DND-41 (cell line): ENCODE results near the gene SLC37A2.

Source experiments
- CTCF ChIP-seq: IDR thresholded peaks from 2 replicates; pipeline ENCODE4 v1.5.1; 2012; ENCODE audit warnings: borderline replicate concordance, low read length, moderate library complexity, mild to moderate bottlenecking; ENCODE audit not compliant: poor library complexity, severe bottlenecking; ENCODE audit errors: extremely low read depth
- EZH2 ChIP-seq: IDR thresholded peaks from 3 replicates; pipeline ENCODE4 v1.6.1; 2012; ENCODE audit warnings: borderline replicate concordance, low read depth, mild to moderate bottlenecking, moderate library complexity, low read length, inconsistent platforms; ENCODE audit not compliant: severe bottlenecking

- TF ChIP-seq CTCF (no peak), EZH2 (no peak)
These were observed 66.3 kb downstream of the SLC37A2 start for GRCh38 chr11:125129316-125129993.
